ENCODE data around the gene SERGEF.

DNA sequence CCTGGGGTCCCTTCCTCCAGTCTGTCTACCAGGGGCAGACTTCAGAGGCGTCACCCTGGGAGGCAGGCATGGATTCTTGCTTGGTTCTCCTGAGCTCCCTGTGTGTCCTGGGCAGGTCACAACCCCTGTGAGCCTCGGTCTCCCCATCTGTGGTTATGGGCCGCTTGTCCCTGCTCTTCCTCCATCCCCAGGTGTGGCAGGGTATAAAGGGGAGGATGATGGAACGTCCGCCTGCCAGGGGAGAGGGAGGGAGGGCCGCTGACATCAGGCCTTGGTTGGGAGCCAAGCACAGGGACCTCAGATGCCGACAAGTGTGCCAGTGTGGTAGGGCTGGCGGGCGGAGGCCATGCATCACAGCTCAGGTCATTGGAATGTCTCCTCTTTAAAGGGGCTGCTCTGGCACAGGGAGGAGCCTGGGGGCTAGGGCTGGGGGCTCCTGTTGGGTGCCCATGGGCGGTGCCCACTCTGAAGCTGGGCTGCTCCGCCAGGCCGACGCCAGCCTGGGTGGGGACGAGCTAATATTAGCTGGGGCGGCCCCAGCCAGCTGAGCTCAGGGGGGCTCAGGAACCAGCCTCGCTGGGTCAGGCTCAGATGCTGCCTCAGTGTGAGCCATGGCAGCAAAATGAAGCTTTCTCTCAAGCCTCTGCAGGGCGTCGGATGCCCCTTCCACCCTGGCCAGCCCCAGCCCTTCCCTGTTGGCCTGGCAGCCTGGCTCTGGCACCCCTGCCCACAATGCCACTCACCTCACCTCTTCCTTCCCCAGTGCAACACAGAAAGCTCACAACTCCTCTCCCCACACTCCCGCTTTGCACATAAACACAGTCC lies 265.5 kb downstream of the SERGEF start:
- TF ChIP-seq SUZ12 (IDR thresholded peaks at IDR 0.05; ENCODE audit: extremely low read depth, insufficient read depth, insufficient read length) (no peak), YY1 (IDR thresholded peaks at IDR 0.05; ENCODE audit: insufficient read depth, insufficient read length) (no peak)

Data from NT2/D1 (cell line).